ENCODE measurements around the gene CAVIN1. TPM values are rescaled to one million over a fixed set of nuclear protein-coding genes. Genes with fewer than 3 reads are reported as not detected.

CAVIN1 gene
- total and polyA plus RNA-seq, 2 experiments from 2014 or later: 18.1 to 35.7 TPM

DNA sequence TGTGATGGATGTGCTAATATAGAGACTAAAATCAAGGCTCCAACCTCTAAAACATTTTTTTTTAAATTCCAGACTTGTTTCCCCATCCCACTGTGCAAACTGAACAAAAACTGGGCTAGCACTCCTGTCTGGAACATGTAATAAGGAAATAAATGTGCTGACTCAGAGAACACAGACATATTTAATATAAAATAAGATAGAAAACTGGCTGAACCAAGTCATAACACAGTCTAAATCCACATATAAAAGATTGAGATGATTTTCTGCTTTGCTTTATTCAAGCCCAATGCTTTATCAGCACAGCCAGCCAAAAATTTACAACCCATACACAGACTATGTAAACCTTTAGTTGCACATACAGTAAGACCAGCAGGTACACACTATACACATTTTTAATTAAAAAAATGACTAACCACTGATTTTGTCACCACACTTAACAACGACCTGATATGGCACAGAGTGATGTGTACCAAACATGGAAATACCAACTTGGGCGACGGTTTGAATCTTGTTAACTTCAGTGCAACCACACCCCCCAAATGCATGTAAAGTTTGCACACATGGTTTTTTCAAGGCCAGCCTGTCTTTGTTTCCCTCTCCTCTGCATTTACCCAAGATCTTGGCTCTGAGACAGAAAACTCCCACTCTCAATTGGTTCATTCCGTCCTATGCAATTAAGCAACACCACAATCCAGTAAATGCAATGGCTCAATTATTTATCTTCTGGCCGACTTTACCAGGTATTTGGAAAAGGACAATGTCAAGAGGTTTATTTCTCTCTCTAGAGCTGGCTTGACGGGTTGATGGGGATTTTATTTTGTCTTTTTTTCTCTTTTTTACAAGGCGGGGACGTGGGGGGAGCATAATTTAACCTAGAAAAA lies 36.0 kb downstream of the CAVIN1 start (continued):
- no peak for TF ChIP-seq ZNF462 (CRISPR knock-in tag; IDR thresholded peaks at IDR 0.05)
- TF ChIP-seq NANOG (IDR thresholded peaks at IDR 0.05; ENCODE audit: borderline replicate concordance): no peak
- no peak for TF ChIP-seq POLR2AphosphoS5 (IDR thresholded peaks at IDR 0.05; ENCODE audit: low read depth)
- TF ChIP-seq JUNB (IDR thresholded peaks at IDR 0.05; ENCODE audit: unreplicated experiment): no peak
- no peak for TF ChIP-seq STAT1 (IDR thresholded peaks at IDR 0.05; ENCODE audit: unreplicated experiment)
- TF ChIP-seq, protein P1, sequence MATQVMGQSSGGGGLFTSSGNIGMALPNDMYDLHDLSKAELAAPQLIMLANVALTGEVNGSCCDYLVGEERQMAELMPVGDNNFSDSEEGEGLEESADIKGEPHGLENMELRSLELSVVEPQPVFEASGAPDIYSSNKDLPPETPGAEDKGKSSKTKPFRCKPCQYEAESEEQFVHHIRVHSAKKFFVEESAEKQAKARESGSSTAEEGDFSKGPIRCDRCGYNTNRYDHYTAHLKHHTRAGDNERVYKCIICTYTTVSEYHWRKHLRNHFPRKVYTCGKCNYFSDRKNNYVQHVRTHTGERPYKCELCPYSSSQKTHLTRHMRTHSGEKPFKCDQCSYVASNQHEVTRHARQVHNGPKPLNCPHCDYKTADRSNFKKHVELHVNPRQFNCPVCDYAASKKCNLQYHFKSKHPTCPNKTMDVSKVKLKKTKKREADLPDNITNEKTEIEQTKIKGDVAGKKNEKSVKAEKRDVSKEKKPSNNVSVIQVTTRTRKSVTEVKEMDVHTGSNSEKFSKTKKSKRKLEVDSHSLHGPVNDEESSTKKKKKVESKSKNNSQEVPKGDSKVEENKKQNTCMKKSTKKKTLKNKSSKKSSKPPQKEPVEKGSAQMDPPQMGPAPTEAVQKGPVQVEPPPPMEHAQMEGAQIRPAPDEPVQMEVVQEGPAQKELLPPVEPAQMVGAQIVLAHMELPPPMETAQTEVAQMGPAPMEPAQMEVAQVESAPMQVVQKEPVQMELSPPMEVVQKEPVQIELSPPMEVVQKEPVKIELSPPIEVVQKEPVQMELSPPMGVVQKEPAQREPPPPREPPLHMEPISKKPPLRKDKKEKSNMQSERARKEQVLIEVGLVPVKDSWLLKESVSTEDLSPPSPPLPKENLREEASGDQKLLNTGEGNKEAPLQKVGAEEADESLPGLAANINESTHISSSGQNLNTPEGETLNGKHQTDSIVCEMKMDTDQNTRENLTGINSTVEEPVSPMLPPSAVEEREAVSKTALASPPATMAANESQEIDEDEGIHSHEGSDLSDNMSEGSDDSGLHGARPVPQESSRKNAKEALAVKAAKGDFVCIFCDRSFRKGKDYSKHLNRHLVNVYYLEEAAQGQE (IDR thresholded peaks at IDR 0.05; ENCODE audit: unreplicated experiment): no peak

Data from GM23338 (cell line).